HL-60 (cell line): ENCODE data around the gene KRTAP6-3.

Source experiments
- GABPA ChIP-seq: IDR thresholded peaks from 2 replicates; pipeline ENCODE4 v1.6.1; 2012; ENCODE audit warnings: low read depth
- POLR2AphosphoS5 ChIP-seq: IDR thresholded peaks from 2 replicates; pipeline ENCODE4 v1.6.1; 2012; ENCODE audit warnings: low read depth
- REST ChIP-seq: IDR thresholded peaks from 2 replicates; pipeline ENCODE4 v1.6.1; 2012; ENCODE audit warnings: low read depth; ENCODE audit not compliant: insufficient replicate concordance
- SPI1 ChIP-seq: IDR thresholded peaks from 2 replicates; pipeline ENCODE4 v1.6.1; 2012; ENCODE audit warnings: low read depth, mild to moderate bottlenecking, borderline replicate concordance
- TF ChIP-seq, protein P1 (sequence below): IDR thresholded peaks from one replicate; pipeline ENCODE4 v1.5.1; 2011; ENCODE audit warnings: low read length, control low read depth, inconsistent platforms; ENCODE audit not compliant: insufficient read depth

- TF ChIP-seq, protein P1, sequence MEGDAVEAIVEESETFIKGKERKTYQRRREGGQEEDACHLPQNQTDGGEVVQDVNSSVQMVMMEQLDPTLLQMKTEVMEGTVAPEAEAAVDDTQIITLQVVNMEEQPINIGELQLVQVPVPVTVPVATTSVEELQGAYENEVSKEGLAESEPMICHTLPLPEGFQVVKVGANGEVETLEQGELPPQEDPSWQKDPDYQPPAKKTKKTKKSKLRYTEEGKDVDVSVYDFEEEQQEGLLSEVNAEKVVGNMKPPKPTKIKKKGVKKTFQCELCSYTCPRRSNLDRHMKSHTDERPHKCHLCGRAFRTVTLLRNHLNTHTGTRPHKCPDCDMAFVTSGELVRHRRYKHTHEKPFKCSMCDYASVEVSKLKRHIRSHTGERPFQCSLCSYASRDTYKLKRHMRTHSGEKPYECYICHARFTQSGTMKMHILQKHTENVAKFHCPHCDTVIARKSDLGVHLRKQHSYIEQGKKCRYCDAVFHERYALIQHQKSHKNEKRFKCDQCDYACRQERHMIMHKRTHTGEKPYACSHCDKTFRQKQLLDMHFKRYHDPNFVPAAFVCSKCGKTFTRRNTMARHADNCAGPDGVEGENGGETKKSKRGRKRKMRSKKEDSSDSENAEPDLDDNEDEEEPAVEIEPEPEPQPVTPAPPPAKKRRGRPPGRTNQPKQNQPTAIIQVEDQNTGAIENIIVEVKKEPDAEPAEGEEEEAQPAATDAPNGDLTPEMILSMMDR: no peak
- no peak for TF ChIP-seq SPI1
- TF ChIP-seq GABPA: no peak
- no peak for TF ChIP-seq REST
- no peak for TF ChIP-seq POLR2AphosphoS5
These were observed 31.1 kb downstream of the KRTAP6-3 start for GRCh38 chr21:30623362-30623761.
